Measurements from ENCODE around the gene ARL6IP1.

Gene ARL6IP1

GRCh38 chr16:18802767-18803343, 1.5 kb upstream of the ARL6IP1 start:
- Histone ChIP-seq H3K79me2 (ENCODE audit: insufficient read depth, low read length) (peaks cover 34% of the 10 kb centered on the region), H3K4me2 (ENCODE audit: low read depth, low read length, poor library complexity, severe bottlenecking) (peak overlapping the region; percentile 26), H3K36me3 (ENCODE audit: low read length) (peaks cover 9% of the 10 kb centered on the region; the same call in 1 of the 2 replicates)

DNA sequence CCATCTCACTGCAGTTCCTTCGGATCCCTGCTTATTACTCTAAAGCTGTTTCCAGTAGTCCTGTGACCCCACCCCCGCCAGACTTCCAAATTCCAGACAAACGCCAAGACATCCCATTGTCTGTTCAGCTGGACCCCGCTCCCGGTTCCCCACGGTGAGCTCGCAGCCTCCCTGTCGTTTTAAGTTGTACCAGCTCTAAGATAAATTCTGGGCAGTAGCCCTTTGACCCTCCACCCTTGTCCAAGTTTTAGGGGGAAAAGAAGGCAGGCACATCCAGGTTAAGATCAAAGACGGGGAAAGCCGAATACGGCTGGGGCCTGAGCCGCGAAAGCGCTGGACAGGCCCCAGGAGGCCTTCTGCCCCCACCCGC, 589 bp downstream of the ARL6IP1 start:
- peaks cover 56% of the 10 kb centered on the region for H3F3A ChIP-seq (ENCODE audit: insufficient read depth)
- TF ChIP-seq EZH2phosphoT487 (conservative IDR thresholded peaks at IDR 0.05; ENCODE audit: low read length): no peak
- TF ChIP-seq, protein P1, sequence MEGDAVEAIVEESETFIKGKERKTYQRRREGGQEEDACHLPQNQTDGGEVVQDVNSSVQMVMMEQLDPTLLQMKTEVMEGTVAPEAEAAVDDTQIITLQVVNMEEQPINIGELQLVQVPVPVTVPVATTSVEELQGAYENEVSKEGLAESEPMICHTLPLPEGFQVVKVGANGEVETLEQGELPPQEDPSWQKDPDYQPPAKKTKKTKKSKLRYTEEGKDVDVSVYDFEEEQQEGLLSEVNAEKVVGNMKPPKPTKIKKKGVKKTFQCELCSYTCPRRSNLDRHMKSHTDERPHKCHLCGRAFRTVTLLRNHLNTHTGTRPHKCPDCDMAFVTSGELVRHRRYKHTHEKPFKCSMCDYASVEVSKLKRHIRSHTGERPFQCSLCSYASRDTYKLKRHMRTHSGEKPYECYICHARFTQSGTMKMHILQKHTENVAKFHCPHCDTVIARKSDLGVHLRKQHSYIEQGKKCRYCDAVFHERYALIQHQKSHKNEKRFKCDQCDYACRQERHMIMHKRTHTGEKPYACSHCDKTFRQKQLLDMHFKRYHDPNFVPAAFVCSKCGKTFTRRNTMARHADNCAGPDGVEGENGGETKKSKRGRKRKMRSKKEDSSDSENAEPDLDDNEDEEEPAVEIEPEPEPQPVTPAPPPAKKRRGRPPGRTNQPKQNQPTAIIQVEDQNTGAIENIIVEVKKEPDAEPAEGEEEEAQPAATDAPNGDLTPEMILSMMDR (IDR thresholded peaks at IDR 0.05; ENCODE audit: insufficient read depth, low read length, poor library complexity, severe bottlenecking): no peak
- H3K36me3 ChIP-seq (ENCODE audit: low read length): peaks cover 22% of the 10 kb centered on the region
- no peaks in the 10 kb centered on the region for H3K9me3 ChIP-seq (ENCODE audit: insufficient read depth, low read length)
- H3K4me2 ChIP-seq (ENCODE audit: low read depth, low read length, poor library complexity, severe bottlenecking): peak overlapping the region; percentile 87
- H3K9me2 ChIP-seq (replicated peaks; ENCODE audit: insufficient read depth, low read length): no peaks in the 10 kb centered on the region
- no peaks in the 10 kb centered on the region; the same call in 1 of the 2 replicates for H4K20me1 ChIP-seq (ENCODE audit: low read depth, low read length)
- H2AFZ ChIP-seq (ENCODE audit: low read depth, low read length, severe bottlenecking): no peak overlapping the region
- H3K27me3 ChIP-seq (ENCODE audit: low read length): no peaks in the 10 kb centered on the region
- H3K9ac ChIP-seq (ENCODE audit: low read length): peak overlapping the region; percentile 85
- H3K4me3 ChIP-seq (ENCODE audit: insufficient read depth, low read length, poor library complexity, severe bottlenecking): peak overlapping the region; percentile 77
- H3K79me2 ChIP-seq (ENCODE audit: insufficient read depth, low read length): peaks cover 52% of the 10 kb centered on the region
- peak overlapping the region; percentile 84 for H3K27ac ChIP-seq (ENCODE audit: low read depth, low read length)

More at GRCh38 chr16:18802767-18803343, 1.5 kb upstream of the ARL6IP1 start:
- Histone ChIP-seq H3F3A (ENCODE audit: insufficient read depth) (peaks cover 39% of the 10 kb centered on the region), H3K9ac (ENCODE audit: low read length) (no peak overlapping the region), H3K27me3 (ENCODE audit: low read length) (no peaks in the 10 kb centered on the region), H2AFZ (ENCODE audit: low read depth, low read length, severe bottlenecking) (no peak overlapping the region), H3K9me2 (replicated peaks; ENCODE audit: insufficient read depth, low read length) (no peaks in the 10 kb centered on the region), H3K27ac (ENCODE audit: low read depth, low read length) (peak overlapping the region; percentile 73; the same call in 1 of the 2 replicates), H3K4me3 (ENCODE audit: insufficient read depth, low read length, poor library complexity, severe bottlenecking) (no peak overlapping the region), H4K20me1 (ENCODE audit: low read depth, low read length) (no peaks in the 10 kb centered on the region; the same call in 1 of the 2 replicates), H3K9me3 (ENCODE audit: insufficient read depth, low read length) (no peaks in the 10 kb centered on the region)
- TF ChIP-seq, protein P1 (IDR thresholded peaks at IDR 0.05; ENCODE audit: insufficient read depth, low read length, poor library complexity, severe bottlenecking): no peak
- no peak for TF ChIP-seq EZH2phosphoT487 (conservative IDR thresholded peaks at IDR 0.05; ENCODE audit: low read length)

DNA sequence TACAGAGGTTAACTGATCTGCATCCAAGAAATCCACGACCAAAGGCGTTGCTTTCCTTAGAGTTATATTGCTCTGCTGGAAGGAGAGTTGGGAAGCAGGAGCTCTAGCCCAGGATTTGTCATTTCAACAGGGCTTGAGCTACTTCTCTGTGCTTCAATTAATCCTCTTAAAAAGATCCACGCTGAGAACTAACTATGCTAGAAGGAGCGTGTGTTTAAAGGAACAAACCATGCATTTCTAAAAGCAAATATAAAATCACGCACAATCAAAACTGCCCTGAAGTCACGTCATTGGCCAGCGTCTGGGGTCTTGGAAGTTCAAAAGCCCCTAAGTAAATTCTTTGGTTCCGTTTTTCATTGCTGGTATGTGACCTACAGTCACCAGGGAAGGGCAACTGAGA, 1.1 kb downstream of the ARL6IP1 start:
- peaks cover 52% of the 10 kb centered on the region for H3K79me2 ChIP-seq (ENCODE audit: insufficient read depth, low read length)
- H3K36me3 ChIP-seq (ENCODE audit: low read length): peaks cover 26% of the 10 kb centered on the region
- peak overlapping the region; percentile 87 for H3K4me2 ChIP-seq (ENCODE audit: low read depth, low read length, poor library complexity, severe bottlenecking)
- no peaks in the 10 kb centered on the region; the same call in 1 of the 2 replicates for H4K20me1 ChIP-seq (ENCODE audit: low read depth, low read length)
- H3K9me2 ChIP-seq (replicated peaks; ENCODE audit: insufficient read depth, low read length): no peaks in the 10 kb centered on the region
- H3K27ac ChIP-seq (ENCODE audit: low read depth, low read length): peak overlapping the region; percentile 84
- no peak overlapping the region for H2AFZ ChIP-seq (ENCODE audit: low read depth, low read length, severe bottlenecking)
- no peaks in the 10 kb centered on the region for H3K9me3 ChIP-seq (ENCODE audit: insufficient read depth, low read length)
- peak overlapping the region; percentile 77 for H3K4me3 ChIP-seq (ENCODE audit: insufficient read depth, low read length, poor library complexity, severe bottlenecking)
- no peak for TF ChIP-seq EZH2phosphoT487 (conservative IDR thresholded peaks at IDR 0.05; ENCODE audit: low read length)
- TF ChIP-seq, protein P1 (IDR thresholded peaks at IDR 0.05; ENCODE audit: insufficient read depth, low read length, poor library complexity, severe bottlenecking): no peak
- no peaks in the 10 kb centered on the region for H3K27me3 ChIP-seq (ENCODE audit: low read length)
- peaks cover 57% of the 10 kb centered on the region for H3F3A ChIP-seq (ENCODE audit: insufficient read depth)
- peak overlapping the region; percentile 85 for H3K9ac ChIP-seq (ENCODE audit: low read length)

All from SU-DHL-6 (cell line).